Kidney (tissue), 14 donors: ENCODE measurements around the gene PCDHGA1. TPM values are rescaled to one million over a fixed set of nuclear protein-coding genes. Genes with fewer than 3 reads are reported as not detected.
A peak's percentile ranks its signal among the peaks of the same experiment; 100 is the strongest.

Source experiments
- DNase-seq, 5 donors: peaks; one replicate each; pipeline ENCODE4 v3.0.0-alpha.2; 2013 to 2020
- FAIRE-seq: peaks from 2 replicates; lab custom pipeline; 2012; peaks lifted over from hg19 to GRCh38; lab: Jason Lieb, UNC
- H3K27ac ChIP-seq, 2 donors: one replicate each; pipeline ENCODE4 v1.7.0; 2013; ENCODE audit warnings: low read depth in 2 of 2, low read length in 2 of 2, inconsistent platforms in 1 of 2
- H3K27me3 ChIP-seq: one replicate; pipeline ENCODE4 v1.7.1; 2013; ENCODE audit warnings: low read length, inconsistent platforms; ENCODE audit not compliant: control insufficient read depth, insufficient read depth
- H3K36me3 ChIP-seq, 3 donors: one replicate each; pipeline versions ENCODE4 v1.7.0 to v1.7.1; 2013; ENCODE audit warnings: low read length in 3 of 3, control low read depth in 1 of 3, inconsistent platforms in 1 of 3; ENCODE audit not compliant: insufficient read depth in 3 of 3, control insufficient read depth in 2 of 3
- H3K4me1 ChIP-seq, 3 donors: one replicate each; pipeline versions ENCODE4 v1.7.0 to v1.7.1; 2013; ENCODE audit warnings: low read length in 3 of 3, inconsistent platforms in 1 of 3, low read depth in 1 of 3; ENCODE audit not compliant: control insufficient read depth in 2 of 3, insufficient read depth in 2 of 3
- H3K4me3 ChIP-seq, 3 donors: one replicate each; pipeline versions ENCODE4 v1.7.0 to v1.8.1; 2013; ENCODE audit warnings: low read length in 3 of 3, control low read depth in 1 of 3, inconsistent platforms in 1 of 3
- H3K9ac ChIP-seq, 3 donors: one replicate each; pipeline versions ENCODE4 v1.7.0 to v1.7.1; 2013; ENCODE audit warnings: low read length in 3 of 3, control low read depth in 1 of 3, inconsistent platforms in 1 of 3
- H3K9me3 ChIP-seq, 3 donors: one replicate each; pipeline versions ENCODE4 v1.7.0 to v1.7.1; 2013; ENCODE audit warnings: low read length in 3 of 3, control low read depth in 1 of 3, inconsistent platforms in 1 of 3; ENCODE audit not compliant: control insufficient read depth in 2 of 3, insufficient read depth in 1 of 3
- CTCF ChIP-seq: IDR thresholded peaks from 3 replicates; pipeline ENCODE4 v1.5.1; 2012; ENCODE audit warnings: mild to moderate bottlenecking, moderate library complexity, borderline replicate concordance; ENCODE audit not compliant: insufficient read depth; ENCODE audit errors: extremely low read depth
- intact Hi-C: fragments of 100-400 bp; cut with DNase I; formaldehyde crosslinking; loops from one replicate; pipeline ENCODE4 v1.11.1; 2022
- polyA plus RNA-seq: library from polyadenylated mRNA; stranded (reverse); fragments of 350-450 nt; fragmentation: Illumina TruSeq; extraction: RNeasy Lipid Tissue Mini Kit (QIAGEN cat#74804); gene quantifications from one replicate; pipeline ENCODE4 v1.2.3, GENCODE V29; 2014; ENCODE audit warnings: low read depth, low replicate concordance; ENCODE audit not compliant: insufficient read depth
- total RNA-seq: library from RNA; stranded (reverse); fragmentation: NEBNext Ultra II Directional; extraction: Animal tissue kit (Norgen Biotek cat#: 25700); gene quantifications from one replicate; pipeline ENCODE4 v1.2.1, GENCODE V29; 2021
- donor health status: control.
- donor health status: control.
- donor health status: control.
- donor health status: control.
- donor health status: control.
- donor health status: DM: yes; HTN: yes; CAD: no.
- donor health status: Normal renal cell carcinoma (clear cell type).

Gene PCDHGA1
- total and polyA plus RNA-seq, 2 donors from 2014 or later, result 0.19 to 0.69 TPM

GRCh38 chr5:141525653-141526052, 195.3 kb downstream of the PCDHGA1 start:
- peak overlapping the region in 1 of 3 donors; percentile 11 for H3K4me3 ChIP-seq
- no peaks in the 10 kb centered on the region for H3K9me3 ChIP-seq
- no peaks in the 10 kb centered on the region for H3K27me3 ChIP-seq
- H3K27ac ChIP-seq, result peak overlapping the region; percentile 64 to 88
- TF ChIP-seq CTCF, result no peak
- peaks cover 9 to 10% (median 10%) of the 10 kb centered on the region in 3 donors for H3K4me1 ChIP-seq
- no peak for FAIRE-seq
- H3K9ac ChIP-seq, result no peak overlapping the region
- peak in 2 of 5 donors; percentile 33 to 60 for DNase-seq
- peaks cover 4 to 50% (median 34%) of the 10 kb centered on the region in 3 donors for H3K36me3 ChIP-seq
- intact Hi-C loops, result no loop called here

GRCh38 chr5:141527426-141527825, 197.1 kb downstream of the PCDHGA1 start:
- peaks cover 9 to 10% (median 10%) of the 10 kb centered on the region in 3 donors for H3K4me1 ChIP-seq
- no peak for TF ChIP-seq CTCF
- DNase-seq (peak in 1 of 5 donors; percentile 3), FAIRE-seq (no peak)
- no peak overlapping the region for H3K4me3 ChIP-seq
- H3K9ac ChIP-seq, result no peak overlapping the region
- no peaks in the 10 kb centered on the region for H3K27me3 ChIP-seq
- no peaks in the 10 kb centered on the region for H3K9me3 ChIP-seq
- peak overlapping the region in 1 of 2 donors; percentile 32 for H3K27ac ChIP-seq
- H3K36me3 ChIP-seq, result peaks cover 4 to 48% (median 32%) of the 10 kb centered on the region in 3 donors
- intact Hi-C loops, result no loop called here

GRCh38 chr5:141528291-141528984, 198.1 kb downstream of the PCDHGA1 start:
- FAIRE-seq (no peak), DNase-seq (peak in 1 of 5 donors; percentile 17)
- H3K4me1 ChIP-seq, result peaks cover 9 to 10% (median 10%) of the 10 kb centered on the region in 3 donors
- H3K9me3 ChIP-seq, result no peaks in the 10 kb centered on the region
- no peak for TF ChIP-seq CTCF
- intact Hi-C loops, result no loop called here
- H3K4me3 ChIP-seq, result no peak overlapping the region
- H3K27ac ChIP-seq, result peak overlapping the region; percentile 2 to 47
- peaks cover 4 to 39% (median 24%) of the 10 kb centered on the region in 3 donors for H3K36me3 ChIP-seq
- no peak overlapping the region for H3K9ac ChIP-seq
- no peaks in the 10 kb centered on the region for H3K27me3 ChIP-seq
